ENCODE measurements around the gene CACNA2D1. TPM values are rescaled to one million over a fixed set of nuclear protein-coding genes. Genes with fewer than 3 reads are reported as not detected.
A peak's percentile ranks its signal among the peaks of the same experiment; 100 is the strongest.

The CACNA2D1 gene
- total and polyA plus RNA-seq, 8 donors = 10.7 to 20.8 (median 16.6) TPM

- TF ChIP-seq, protein P1, sequence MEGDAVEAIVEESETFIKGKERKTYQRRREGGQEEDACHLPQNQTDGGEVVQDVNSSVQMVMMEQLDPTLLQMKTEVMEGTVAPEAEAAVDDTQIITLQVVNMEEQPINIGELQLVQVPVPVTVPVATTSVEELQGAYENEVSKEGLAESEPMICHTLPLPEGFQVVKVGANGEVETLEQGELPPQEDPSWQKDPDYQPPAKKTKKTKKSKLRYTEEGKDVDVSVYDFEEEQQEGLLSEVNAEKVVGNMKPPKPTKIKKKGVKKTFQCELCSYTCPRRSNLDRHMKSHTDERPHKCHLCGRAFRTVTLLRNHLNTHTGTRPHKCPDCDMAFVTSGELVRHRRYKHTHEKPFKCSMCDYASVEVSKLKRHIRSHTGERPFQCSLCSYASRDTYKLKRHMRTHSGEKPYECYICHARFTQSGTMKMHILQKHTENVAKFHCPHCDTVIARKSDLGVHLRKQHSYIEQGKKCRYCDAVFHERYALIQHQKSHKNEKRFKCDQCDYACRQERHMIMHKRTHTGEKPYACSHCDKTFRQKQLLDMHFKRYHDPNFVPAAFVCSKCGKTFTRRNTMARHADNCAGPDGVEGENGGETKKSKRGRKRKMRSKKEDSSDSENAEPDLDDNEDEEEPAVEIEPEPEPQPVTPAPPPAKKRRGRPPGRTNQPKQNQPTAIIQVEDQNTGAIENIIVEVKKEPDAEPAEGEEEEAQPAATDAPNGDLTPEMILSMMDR (IDR thresholded peaks at IDR 0.05) = no peak
- H3K4me3 ChIP-seq = no peak overlapping the region
- DNase-seq (no peak), ATAC-seq (no peak)
- peaks cover 0 to 2% of the 10 kb centered on the region in 2 donors for H3K9me3 ChIP-seq
- intact Hi-C loops (cut with DNase I) = no loop called here
- H3K36me3 ChIP-seq = no peaks in the 10 kb centered on the region
- H3K27ac ChIP-seq = no peak overlapping the region
- no peaks in the 10 kb centered on the region for H3K4me1 ChIP-seq
- H3K27me3 ChIP-seq = no peaks in the 10 kb centered on the region
Measured at GRCh38 chr7:81924494-81924893, 519.1 kb downstream of the CACNA2D1 start.

GRCh38 chr7:81919494-81919893 lies 524.1 kb downstream of the CACNA2D1 start:
- peaks cover 0 to 23% of the 10 kb centered on the region in 2 donors for H3K9me3 ChIP-seq
- H3K4me1 ChIP-seq = no peaks in the 10 kb centered on the region
- no peak overlapping the region for H3K4me3 ChIP-seq
- TF ChIP-seq, protein P1 (IDR thresholded peaks at IDR 0.05) = no peak
- no peaks in the 10 kb centered on the region for H3K36me3 ChIP-seq
- no peak overlapping the region for H3K27ac ChIP-seq
- DNase-seq (peak in 1 of 4 donors; percentile 31), ATAC-seq (no peak)
- intact Hi-C loops (cut with DNase I) = no loop called here
- no peaks in the 10 kb centered on the region for H3K27me3 ChIP-seq

DNA sequence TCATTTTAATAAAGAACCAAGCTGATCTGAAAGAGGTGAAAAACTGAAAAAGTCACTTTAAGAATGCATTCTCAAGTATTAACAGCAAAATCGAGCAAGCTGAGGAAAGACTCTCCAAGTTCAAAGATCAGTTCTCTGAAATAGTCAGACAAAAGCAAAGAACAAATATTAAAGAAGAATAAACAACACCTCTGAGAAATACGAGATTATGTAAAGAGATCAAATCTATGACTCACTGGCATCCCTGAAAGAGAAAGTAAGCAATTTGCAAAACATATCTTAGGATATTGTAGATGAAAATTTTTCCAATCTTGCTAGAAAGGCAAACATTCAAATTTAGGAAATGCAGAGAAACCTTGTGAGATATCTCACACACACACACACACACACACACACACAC lies 535.4 kb downstream of the CACNA2D1 start:
- DNase-seq = no peak
- no peaks in the 10 kb centered on the region for H3K4me1 ChIP-seq
- H3K27me3 ChIP-seq = no peaks in the 10 kb centered on the region
- intact Hi-C loops (cut with DNase I) = no loop called here
- no peak overlapping the region for H3K27ac ChIP-seq
- H3K9me3 ChIP-seq = peaks cover under 1 to 9% of the 10 kb centered on the region in 2 donors
- H3K36me3 ChIP-seq = no peaks in the 10 kb centered on the region
- H3K4me3 ChIP-seq = no peak overlapping the region
- ATAC-seq = no peak
- TF ChIP-seq, protein P1 (IDR thresholded peaks at IDR 0.05) = no peak

GRCh38 chr7:81903115-81903514 lies 540.5 kb downstream of the CACNA2D1 start:
- H3K27me3 ChIP-seq = no peaks in the 10 kb centered on the region
- TF ChIP-seq, protein P1 (IDR thresholded peaks at IDR 0.05) = no peak
- intact Hi-C loops (cut with DNase I) = no loop called here
- DNase-seq = no peak
- H3K27ac ChIP-seq = no peak overlapping the region
- no peaks in the 10 kb centered on the region for H3K9me3 ChIP-seq
- no peak overlapping the region for H3K4me3 ChIP-seq
- H3K4me1 ChIP-seq = no peaks in the 10 kb centered on the region
- H3K36me3 ChIP-seq = no peaks in the 10 kb centered on the region
- ATAC-seq = no peak

- Histone ChIP-seq H3K9me3 (no peaks in the 10 kb centered on the region), H3K27me3 (no peaks in the 10 kb centered on the region), H3K27ac (no peak overlapping the region), H3K4me1 (no peaks in the 10 kb centered on the region), H3K36me3 (no peaks in the 10 kb centered on the region), H3K4me3 (no peak overlapping the region)
- ATAC-seq = no peak
- intact Hi-C loops (cut with DNase I) = no loop called here
- DNase-seq = no peak
- TF ChIP-seq, protein P1 (IDR thresholded peaks at IDR 0.05) = no peak
Measured at GRCh38 chr7:81902536-81902935, 541.0 kb downstream of the CACNA2D1 start.
